GM12878 (cell line): ENCODE measurements around the gene TRABD. TPM values are rescaled to one million over a fixed set of nuclear protein-coding genes. Genes with fewer than 3 reads are reported as not detected.
A peak's percentile ranks its signal among the peaks of the same experiment; 100 is the strongest.

Source experiments
- ATAC-seq: fragments of 200-7000 bp; cut with Tn5 transposase; 3 replicates; pipeline ENCODE4 v1.9.1; 2020; ENCODE audit warnings: mild to moderate bottlenecking, moderate library complexity
- BruUV-seq: library from RNA; stranded (reverse); fragments of 400-500 nt; replicated peaks from 2 replicates; lab custom pipeline; 2021; lab: Mats Ljungman, UMichigan
- CTCF ChIA-PET: fragments of 300-600 bp; sonication (Branson Sonifier 250); formaldehyde crosslinking; extraction: SDS; loops from one replicate; lab custom pipeline; 2021; ENCODE audit warnings: inconsistent platforms; lab: Yijun Ruan, JAX
- POLR2A ChIA-PET: fragments of 350-600 bp; formaldehyde crosslinking; extraction: SDS; loops from one replicate; lab custom pipeline; 2021; ENCODE audit warnings: inconsistent platforms; lab: Charles Lee
- RAD21 ChIA-PET: fragments of 300-600 bp; sonication (Branson Sonifier 250); formaldehyde crosslinking; loops from one replicate; lab custom pipeline; 2023; ENCODE audit warnings: antibody characterized with exemption; ENCODE audit not compliant: unreplicated experiment; lab: Charles Lee
- SMC1A ChIA-PET: fragments of 300-600 bp; sonication (Branson Sonifier 250); formaldehyde crosslinking; loops from one replicate; lab custom pipeline; 2023; ENCODE audit not compliant: unreplicated experiment, uncharacterized antibody; lab: Charles Lee
- DNase-seq: peaks from one replicate; pipeline ENCODE4 v3.0.0-alpha.2; 2011; ENCODE audit warnings: low read depth, low spot score
- FAIRE-seq: peaks from 3 replicates; lab custom pipeline; 2011; peaks lifted over from hg19 to GRCh38; lab: Jason Lieb, UNC
- H2AFZ ChIP-seq: 2 replicates; pipeline ENCODE4 v1.6.0; 2011; ENCODE audit warnings: low read depth, low read length, control low read depth; ENCODE audit not compliant: control insufficient read depth
- H3K27ac ChIP-seq: 2 replicates; pipeline ENCODE4 v1.5.1; 2011; ENCODE audit warnings: control low read depth; ENCODE audit not compliant: control insufficient read depth, insufficient read depth
- H3K27me3 ChIP-seq, 2 experiments: replicated peaks in 1 of 2; 2 replicates each; pipeline versions ENCODE4 v1.6.0 to v1.6.1; 2011; ENCODE audit warnings: low read length in 1 of 2; ENCODE audit not compliant: control insufficient read depth in 2 of 2, insufficient read depth in 2 of 2
- H3K36me3 ChIP-seq, 2 experiments: 2 replicates each; pipeline ENCODE4 v1.5.1; 2011; ENCODE audit warnings: low read length in 1 of 2; ENCODE audit not compliant: control insufficient read depth in 2 of 2, insufficient read depth in 2 of 2
- H3K4me1 ChIP-seq: 2 replicates; pipeline ENCODE4 v1.6.1; 2011; ENCODE audit warnings: mild to moderate bottlenecking, low read length, moderate library complexity, mixed read lengths; ENCODE audit not compliant: control insufficient read depth, insufficient read depth
- H3K4me2 ChIP-seq: 2 replicates; pipeline ENCODE4 v1.6.0; 2011; ENCODE audit warnings: control low read depth; ENCODE audit not compliant: control insufficient read depth, insufficient read depth
- H3K4me3 ChIP-seq: fragments of 200-600 bp; sonication (generic); 2 replicates; pipeline ENCODE4 v1.5.1; 2016
- H3K79me2 ChIP-seq: 2 replicates; pipeline ENCODE4 v1.6.0; 2011; ENCODE audit warnings: low read length; ENCODE audit not compliant: control insufficient read depth, insufficient read depth
- H3K9ac ChIP-seq: 2 replicates; pipeline ENCODE4 v1.8.0; 2011; ENCODE audit warnings: low read length, control low read depth, mixed read lengths; ENCODE audit not compliant: control insufficient read depth, insufficient read depth
- H3K9me3 ChIP-seq: replicated peaks from 3 replicates; pipeline ENCODE4 v1.5.1; 2011; ENCODE audit warnings: mild to moderate bottlenecking, low read length; ENCODE audit not compliant: control insufficient read depth, insufficient read depth
- H4K20me1 ChIP-seq: 2 replicates; pipeline ENCODE4 v1.6.0; 2011; ENCODE audit not compliant: control insufficient read depth, insufficient read depth
- ATF7 ChIP-seq: fragments of 450-650 bp; IDR thresholded peaks from 2 replicates; pipeline ENCODE4 v1.6.1; 2016; ENCODE audit warnings: low read depth, mild to moderate bottlenecking
- BMI1 ChIP-seq: fragments of 450-650 bp; IDR thresholded peaks from 2 replicates; pipeline ENCODE4 v1.6.1; 2016; ENCODE audit warnings: mild to moderate bottlenecking, moderate library complexity, borderline replicate concordance
- CHD2 ChIP-seq: IDR thresholded peaks from 2 replicates; pipeline ENCODE4 v1.6.1; 2011; ENCODE audit warnings: low read depth, low read length, improper control_type of control experiment, borderline replicate concordance
- CHD4 ChIP-seq: fragments of 200-600 bp; sonication (generic); IDR thresholded peaks from 2 replicates; pipeline ENCODE4 v1.6.1; 2016; ENCODE audit warnings: mild to moderate bottlenecking
- CREB1 ChIP-seq: IDR thresholded peaks from 2 replicates; pipeline ENCODE4 v1.6.1; 2012; ENCODE audit warnings: low read depth, mild to moderate bottlenecking, inconsistent platforms
- CREM ChIP-seq: IDR thresholded peaks from 2 replicates; pipeline ENCODE4 v1.6.1; 2014; ENCODE audit warnings: antibody characterized with exemption, low read depth
- CTCF ChIP-seq, 3 experiments: IDR thresholded peaks in 2 of 3; conservative IDR thresholded peaks in 1 of 3; 2 replicates each; pipeline ENCODE4 v1.5.1; 2011; ENCODE audit warnings: low read depth in 3 of 3, low read length in 3 of 3, mild to moderate bottlenecking in 3 of 3, control low read depth in 2 of 3, moderate library complexity in 2 of 3, inconsistent platforms in 1 of 3, mixed read lengths in 1 of 3; ENCODE audit not compliant: control insufficient read depth in 2 of 3, insufficient read depth in 1 of 3; ENCODE audit errors: extremely low read depth in 1 of 3
- GATAD2B ChIP-seq: fragments of 450-650 bp; conservative IDR thresholded peaks from 2 replicates; pipeline ENCODE4 v1.6.1; 2017; ENCODE audit warnings: low read depth, mild to moderate bottlenecking, moderate library complexity
- HCFC1 ChIP-seq: fragments of 150-350 bp; IDR thresholded peaks from 2 replicates; pipeline ENCODE4 v1.6.1; 2014; ENCODE audit warnings: low read length
- HDGF ChIP-seq: fragments of 450-650 bp; IDR thresholded peaks from 2 replicates; pipeline ENCODE4 v1.6.1; 2016; ENCODE audit warnings: antibody characterized with exemption
- KLF5 ChIP-seq: fragments of 450-650 bp; IDR thresholded peaks from 2 replicates; pipeline ENCODE4 v1.6.1; 2014; ENCODE audit warnings: mild to moderate bottlenecking; ENCODE audit not compliant: partially characterized antibody
- LARP7 ChIP-seq: fragments of 450-650 bp; IDR thresholded peaks from 2 replicates; pipeline ENCODE4 v1.6.1; 2017; ENCODE audit warnings: mild to moderate bottlenecking
- MEF2B ChIP-seq: fragments of 450-650 bp; IDR thresholded peaks from 2 replicates; pipeline ENCODE4 v1.6.1; 2018; ENCODE audit warnings: mild to moderate bottlenecking, moderate library complexity; ENCODE audit not compliant: partially characterized antibody, poor library complexity, severe bottlenecking
- NFYA ChIP-seq: IDR thresholded peaks from 2 replicates; pipeline ENCODE4 v1.6.1; 2011; ENCODE audit warnings: low read depth, mild to moderate bottlenecking, low read length, improper control_type of control experiment, borderline replicate concordance
- PAX8 ChIP-seq: fragments of 450-650 bp; IDR thresholded peaks from 2 replicates; pipeline ENCODE4 v1.6.1; 2017; ENCODE audit warnings: mild to moderate bottlenecking, moderate library complexity
- POLR2A ChIP-seq: IDR thresholded peaks from 2 replicates; pipeline ENCODE4 v1.6.1; 2011; ENCODE audit warnings: low read depth, mild to moderate bottlenecking, low read length
- POU2F2 ChIP-seq: IDR thresholded peaks from 3 replicates; pipeline ENCODE4 v1.6.1; 2011; ENCODE audit warnings: low read depth, mild to moderate bottlenecking, low read length, borderline replicate concordance
- RFX5 ChIP-seq: IDR thresholded peaks from 2 replicates; pipeline ENCODE4 v1.6.1; 2011; ENCODE audit warnings: low read depth, low read length, improper control_type of control experiment
- SREBF1 ChIP-seq: IDR thresholded peaks from 2 replicates; pipeline ENCODE4 v1.6.1; 2012; ENCODE audit warnings: mild to moderate bottlenecking, low read length
- SRF ChIP-seq, 2 experiments: IDR thresholded peaks; 2 replicates each; pipeline ENCODE4 v1.6.1; 2011; ENCODE audit warnings: low read depth in 2 of 2, low read length in 2 of 2, mild to moderate bottlenecking in 1 of 2, moderate library complexity in 1 of 2
- STAT3 ChIP-seq: IDR thresholded peaks from 2 replicates; pipeline ENCODE4 v1.6.1; 2011; ENCODE audit warnings: low read depth, low read length, improper control_type of control experiment
- SUZ12 ChIP-seq: fragments of 200-600 bp; sonication (generic); IDR thresholded peaks from one replicate; pipeline ENCODE4 v1.6.1; 2018; ENCODE audit warnings: antibody characterized with exemption, mild to moderate bottlenecking; ENCODE audit not compliant: unreplicated experiment
- TBL1XR1 ChIP-seq: IDR thresholded peaks from 2 replicates; pipeline ENCODE4 v1.6.1; 2012; ENCODE audit warnings: low read depth, low read length, improper control_type of control experiment
- USF2 ChIP-seq: IDR thresholded peaks from 2 replicates; pipeline ENCODE4 v1.6.1; 2011; ENCODE audit warnings: low read depth, low read length, improper control_type of control experiment, borderline replicate concordance
- ZNF274 ChIP-seq: IDR thresholded peaks from one replicate; pipeline ENCODE4 v1.8.0; 2011; ENCODE audit not compliant: insufficient read length, insufficient read depth
- ZZZ3 ChIP-seq: IDR thresholded peaks from 2 replicates; pipeline ENCODE4 v1.6.1; 2011; ENCODE audit warnings: low read depth; ENCODE audit not compliant: control insufficient read depth, insufficient read length
- WGBS: methylation state at CpG from one replicate; pipeline ENCODE4 v1.1.6; 2016; ENCODE audit warnings: low lambda C conversion rate; ENCODE audit not compliant: insufficient replicate concordance, insufficient coverage; ENCODE audit errors: missing lambda C conversion rate; 5-methylcytosine and 5-hydroxymethylcytosine counted together
- in situ Hi-C: fragments of 300-500 bp; cut with MboI; formaldehyde crosslinking; loops from 9 replicates; pipeline ENCODE4 v1.14.3; 2018; ENCODE audit warnings: mixed read lengths
- intact Hi-C: fragments of 100-400 bp; cut with micrococcal nuclease; formaldehyde crosslinking; loops from one replicate; pipeline ENCODE4 v1.14.2; 2022; ENCODE audit not compliant: unreplicated experiment
- polyA plus RNA-seq, 11 experiments: library from polyadenylated mRNA; depleted of rRNA in 4 of 11; unstranded in 6 of 11; stranded (reverse) in 5 of 11; fragments of >200 nt; fragmentation: Nextera tagmentation in 4 of 11; fragmentation: Illumina TruSeq in 1 of 11; extraction: Ambion mirVana in 4 of 11; extraction: Trizol in 1 of 11; gene quantifications; 1 replicate in 1 of 11; 2 replicates in 10 of 11; pipeline versions ENCODE4 v1.2.1 to v1.2.3, GENCODE V29; 2011 to 2016; ENCODE audit warnings: inconsistent platforms in 2 of 11, missing spikeins in 2 of 11, low read depth in 1 of 11
- total RNA-seq, 4 experiments: library from RNA; depleted of rRNA in 3 of 4; stranded (reverse); fragments of >200 nt in 3 of 4; fragmentation: Illumina TruSeq in 1 of 4; extraction: Trizol in 1 of 4; gene quantifications; 2 replicates each; pipeline versions ENCODE4 v1.2.1 to v1.2.3, GENCODE V29; 2013 to 2021

The TRABD gene
- total and polyA plus RNA-seq, 10 of the 15 experiments (the other 5 are each of a cell fraction or from before 2014, with no cell fraction given), result 0.43 to 116 (median 58.1) TPM

- Histone ChIP-seq H3K79me2 (peaks cover 42% of the 10 kb centered on the region), H3K36me3 (peaks cover 6 to 14% of the 10 kb centered on the region in 2 experiments; a peak in 3 of 4 replicates), H3K4me2 (peak overlapping the region; percentile 33; the same call in 1 of the 2 replicates), H2AFZ (no peak overlapping the region), H3K4me3 (no peak overlapping the region), H4K20me1 (no peaks in the 10 kb centered on the region; the same call in none of the 2 replicates), H3K4me1 (peaks cover 32% of the 10 kb centered on the region), H3K27me3 (no peaks in the 10 kb centered on the region), H3K9ac (no peak overlapping the region), H3K27ac (no peak overlapping the region), H3K9me3 (no peaks in the 10 kb centered on the region)
- WGBS, result 19% methylated on average over 16 of the region's 16 CpGs
- ChIA-PET CTCF (no interaction called here), POLR2A (interaction anchor here (1.0 kb wide), 1 partner anchor 61 kb away, joined by 3 read pairs; no protein-coding TSS in a partner anchor), SMC1A (no interaction called here), RAD21 (no interaction called here)
- ATAC-seq, result peak; percentile 16
- in situ Hi-C loops, result no loop called here
- BruUV-seq, result no TSS peak
- intact Hi-C loops, result loop anchor here (10.0 kb wide), 1 partner anchor 227 kb away; the partner anchor contains the start of gene SBF1
- FAIRE-seq, result no peak
- no peak for DNase-seq
- TF ChIP-seq CTCF (IDR thresholded peaks at IDR 0.05 in 2 of 3, conservative IDR thresholded peaks at IDR 0.05 in 1 of 3; ENCODE audit: control insufficient read depth in 2 of 3, extremely low read depth in 1 of 3, insufficient read depth in 1 of 3, low read depth in 3 of 3, low read length in 3 of 3) (no peak), POLR2A (peak; percentile 62), RFX5 (no peak), CHD2 (peak; percentile 48; the same call in 1 of the 2 replicates), CHD4 (no peak), SREBF1 (no peak), SRF (IDR thresholded peaks at IDR 0.05; ENCODE audit: low read depth in 2 of 2, low read length in 2 of 2) (no peak), LARP7 (no peak), USF2 (no peak), HDGF (peak; percentile 14; the same call in 1 of the 2 replicates), ATF7 (peak; percentile 94), ZNF274 (no peak), CREB1 (peak; percentile 88), BMI1 (peak; percentile 90), POU2F2 (no peak), GATAD2B (no peak), ZZZ3 (no peak), NFYA (no peak), MEF2B (no peak), CREM (peak; percentile 89), KLF5 (no peak), TBL1XR1 (no peak), PAX8 (no peak), SUZ12 (no peak), HCFC1 (no peak), STAT3 (no peak)
Observed at GRCh38 chr22:50247748-50248147, 62.0 kb downstream of the TRABD start.
